GM13976 (cell line): ENCODE data around the gene KCNC1.

Experiments
- DNase-seq: peaks from one replicate; pipeline ENCODE4 v3.0.0; 2012; ENCODE audit warnings: low spot score
- in situ Hi-C: fragments of 300-500 bp; cut with MboI; formaldehyde crosslinking; loops from one replicate; pipeline ENCODE4 v1.12.0; 2022; ENCODE audit warnings: low sequenced_read_pairs, mixed read lengths, inconsistent platforms; ENCODE audit not compliant: unreplicated experiment
- TF ChIP-seq, protein P1 (sequence below): IDR thresholded peaks from 2 replicates; pipeline ENCODE4 v1.5.1; 2012; ENCODE audit warnings: borderline replicate concordance, mild to moderate bottlenecking; ENCODE audit not compliant: insufficient read depth; ENCODE audit errors: extremely low read depth, missing control alignments, control extremely low read depth

Gene KCNC1

DNA sequence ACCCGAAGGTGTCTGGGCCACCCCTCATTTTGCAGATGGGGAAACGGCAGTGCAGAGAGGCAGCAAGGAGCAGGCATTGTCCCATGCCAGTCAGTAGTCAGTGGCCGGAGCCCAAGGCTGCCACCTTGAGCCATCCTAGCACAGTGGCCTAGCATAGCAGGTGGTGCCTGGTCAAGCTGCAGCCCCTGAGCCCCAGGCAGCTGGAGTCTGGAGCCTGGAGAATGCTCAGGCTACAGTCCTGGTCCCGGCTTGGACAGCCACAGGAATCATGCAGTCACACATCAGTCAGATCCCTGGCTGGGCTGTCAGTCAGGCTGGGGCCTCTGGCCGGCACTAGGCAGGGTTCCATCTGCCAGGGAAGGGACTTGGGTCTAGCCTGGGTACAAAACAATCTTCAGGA, 18.6 kb downstream of the KCNC1 start:
- no peak for DNase-seq
- in situ Hi-C loops, result loop anchor here (10.0 kb wide), 1 partner anchor 222 kb away; no protein-coding TSS in a partner anchor
- TF ChIP-seq, protein P1, sequence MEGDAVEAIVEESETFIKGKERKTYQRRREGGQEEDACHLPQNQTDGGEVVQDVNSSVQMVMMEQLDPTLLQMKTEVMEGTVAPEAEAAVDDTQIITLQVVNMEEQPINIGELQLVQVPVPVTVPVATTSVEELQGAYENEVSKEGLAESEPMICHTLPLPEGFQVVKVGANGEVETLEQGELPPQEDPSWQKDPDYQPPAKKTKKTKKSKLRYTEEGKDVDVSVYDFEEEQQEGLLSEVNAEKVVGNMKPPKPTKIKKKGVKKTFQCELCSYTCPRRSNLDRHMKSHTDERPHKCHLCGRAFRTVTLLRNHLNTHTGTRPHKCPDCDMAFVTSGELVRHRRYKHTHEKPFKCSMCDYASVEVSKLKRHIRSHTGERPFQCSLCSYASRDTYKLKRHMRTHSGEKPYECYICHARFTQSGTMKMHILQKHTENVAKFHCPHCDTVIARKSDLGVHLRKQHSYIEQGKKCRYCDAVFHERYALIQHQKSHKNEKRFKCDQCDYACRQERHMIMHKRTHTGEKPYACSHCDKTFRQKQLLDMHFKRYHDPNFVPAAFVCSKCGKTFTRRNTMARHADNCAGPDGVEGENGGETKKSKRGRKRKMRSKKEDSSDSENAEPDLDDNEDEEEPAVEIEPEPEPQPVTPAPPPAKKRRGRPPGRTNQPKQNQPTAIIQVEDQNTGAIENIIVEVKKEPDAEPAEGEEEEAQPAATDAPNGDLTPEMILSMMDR, result no peak

DNA sequence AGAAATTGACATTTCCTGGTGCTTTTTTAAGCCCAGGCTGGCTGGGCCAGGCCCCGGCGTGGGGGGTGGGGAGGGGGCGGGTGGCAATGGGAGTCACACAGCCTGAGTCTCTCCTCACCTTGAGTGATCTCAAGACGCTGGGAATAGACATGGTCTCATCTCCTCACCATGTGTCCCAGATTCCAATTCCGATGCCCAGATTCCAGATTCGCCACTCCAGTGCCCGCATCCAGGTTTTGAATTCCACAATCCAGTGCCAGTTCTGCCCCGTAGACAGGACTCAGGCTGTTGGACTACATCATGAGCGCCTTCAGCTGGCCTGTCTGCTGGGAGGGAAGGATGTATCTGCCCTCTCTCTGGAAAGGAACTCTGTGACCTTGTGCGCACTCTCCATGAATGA, 19.1 kb downstream of the KCNC1 start:
- in situ Hi-C loops, result loop anchor here (10.0 kb wide), 1 partner anchor 221 kb away; no protein-coding TSS in a partner anchor
- DNase-seq, result no peak
- TF ChIP-seq, protein P1, result no peak

DNA sequence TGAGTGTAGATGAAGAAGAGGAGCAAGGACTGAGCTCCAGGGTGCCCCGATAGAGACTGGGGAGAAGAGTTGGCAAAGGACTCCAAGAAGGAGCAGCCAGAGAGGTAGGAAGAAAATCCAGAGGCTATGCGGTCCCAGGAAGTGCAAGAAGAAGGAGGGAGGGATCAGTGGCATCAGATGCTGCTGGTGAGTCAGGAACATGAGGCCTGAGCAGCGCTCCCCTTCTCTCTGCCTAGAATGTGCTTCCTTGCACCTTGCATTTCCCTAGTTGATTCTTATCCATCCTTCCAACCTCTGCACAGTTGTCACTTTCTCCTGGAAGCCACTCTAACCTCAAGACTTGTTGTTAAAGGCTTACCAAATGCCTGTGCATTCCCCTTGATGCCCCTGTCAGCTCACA, 21.3 kb downstream of the KCNC1 start:
- in situ Hi-C loops, result loop anchor here (10.0 kb wide), 1 partner anchor 219 kb away; no protein-coding TSS in a partner anchor
- TF ChIP-seq, protein P1, result no peak

DNA sequence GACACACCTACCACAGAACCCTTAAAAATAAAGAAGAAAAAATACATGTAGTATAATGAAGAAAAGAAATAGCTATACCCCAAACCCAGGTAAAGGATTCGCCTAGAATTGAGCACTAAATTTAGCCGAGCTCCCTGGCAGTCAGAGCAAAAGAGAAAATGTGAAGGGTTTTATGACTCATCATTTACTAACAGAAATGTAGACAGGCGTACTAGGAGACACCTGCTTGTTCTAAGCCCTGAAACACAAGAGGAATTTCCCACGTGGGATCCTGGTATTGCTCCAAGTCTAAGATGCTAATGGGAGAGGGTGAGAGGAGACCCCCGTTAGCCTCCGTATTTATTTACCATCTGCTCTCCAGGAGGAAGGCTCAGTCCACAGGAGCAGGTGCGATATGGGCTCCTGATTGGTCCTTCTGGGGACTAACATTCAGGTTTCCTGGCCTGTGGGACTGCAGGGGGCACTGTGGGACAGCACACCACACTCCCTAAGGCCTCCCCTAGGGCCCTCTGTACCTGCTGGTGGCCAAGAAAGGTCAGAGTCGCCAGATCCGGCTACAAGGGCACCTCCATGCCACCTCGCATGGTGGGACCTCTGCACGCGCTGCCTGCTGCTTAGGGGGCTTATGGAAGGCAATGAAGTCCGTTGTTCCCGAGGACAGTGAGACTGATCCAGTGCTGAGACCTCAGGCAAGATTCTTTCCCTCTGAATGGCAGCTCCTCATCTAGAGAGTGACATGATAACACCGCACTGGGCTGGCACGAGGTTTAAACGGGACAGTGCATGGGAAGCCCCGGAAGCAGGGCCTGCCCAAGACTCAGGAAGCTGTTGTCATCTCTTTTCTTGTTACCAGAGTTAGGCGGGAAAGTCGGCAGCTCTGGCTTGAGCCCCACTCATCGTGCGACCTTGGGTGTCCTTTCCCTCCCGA, 25.8 kb downstream of the KCNC1 start:
- TF ChIP-seq, protein P1, result peak; percentile 43
- DNase-seq, result peak; percentile 79
- in situ Hi-C loops, result no loop called here

More for the DNA sequence above, 21.3 kb downstream of the KCNC1 start:
- no peak for DNase-seq

DNA sequence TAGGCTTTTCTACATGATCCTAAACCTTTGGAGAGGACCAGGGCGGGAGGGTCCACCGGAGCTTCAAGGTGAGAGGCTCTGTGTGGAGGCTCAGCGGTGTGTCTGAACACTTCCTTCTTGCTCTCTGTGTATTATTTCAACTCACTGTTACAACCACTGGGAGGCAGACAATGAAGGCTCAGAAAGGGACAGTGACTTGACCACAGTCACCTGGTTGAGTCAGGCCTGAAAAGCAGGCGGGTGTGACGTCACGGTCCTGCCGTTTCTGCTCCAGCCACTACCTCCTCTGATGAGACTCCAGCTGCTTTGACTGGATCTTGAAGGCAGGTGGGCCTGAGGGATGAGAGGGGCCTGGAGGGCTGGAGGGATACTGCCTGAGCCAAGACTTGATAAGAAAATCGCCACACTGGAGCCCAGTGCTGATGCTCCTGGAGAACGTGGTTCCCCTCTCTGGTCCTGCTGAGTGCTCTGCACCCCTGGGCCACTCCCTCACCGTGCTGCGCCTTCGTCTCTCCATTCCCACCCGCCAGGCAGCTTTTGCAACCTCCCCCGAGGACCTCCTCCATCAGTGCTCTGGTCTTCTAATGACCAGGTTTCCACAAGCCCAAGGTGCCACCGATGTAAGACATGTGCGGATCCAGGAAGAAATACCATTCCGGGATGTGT, 27.9 kb downstream of the KCNC1 start:
- peak; percentile 57 for DNase-seq
- in situ Hi-C loops, result no loop called here
- TF ChIP-seq, protein P1, result no peak

DNA sequence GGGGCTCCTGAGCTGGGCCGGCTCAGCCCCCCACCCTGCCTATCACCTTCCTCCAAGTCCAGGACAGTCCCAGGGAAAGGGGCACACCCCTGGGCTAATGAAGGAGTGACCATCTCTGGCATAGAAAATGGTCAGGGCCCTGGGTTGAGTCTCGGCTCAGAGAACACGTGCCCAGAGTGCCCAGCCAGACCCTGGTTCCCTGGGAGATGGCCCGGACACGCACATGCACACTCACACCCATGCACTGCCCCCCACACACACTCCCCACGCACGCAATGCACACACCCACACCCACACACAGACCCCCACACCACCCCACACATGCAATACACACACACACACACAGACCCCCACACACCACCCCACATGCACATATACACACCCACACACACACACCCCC, 28.7 kb downstream of the KCNC1 start:
- TF ChIP-seq, protein P1, result no peak
- in situ Hi-C loops, result no loop called here
- no peak for DNase-seq
